Astrocyte (in vitro differentiated cells and primary cell): ENCODE data around the gene CCDC69. TPM values are rescaled to one million over a fixed set of nuclear protein-coding genes. Genes with fewer than 3 reads are reported as not detected.

Experiments
- DNase-seq: peaks from one replicate; pipeline ENCODE4 v3.0.0-alpha.2; 2010; ENCODE audit warnings: low read depth
- FAIRE-seq: peaks from 2 replicates; lab custom pipeline; 2011; peaks lifted over from hg19 to GRCh38; lab: Jason Lieb, UNC
- H2AFZ ChIP-seq: 2 replicates; pipeline ENCODE4 v1.6.0; 2012; ENCODE audit warnings: low read depth, low read length, inconsistent platforms
- H3K27ac ChIP-seq: 2 replicates; pipeline ENCODE4 v1.5.1; 2011; ENCODE audit warnings: low read depth, low read length, inconsistent platforms
- H3K27me3 ChIP-seq: 2 replicates; pipeline ENCODE4 v1.6.0; 2011; ENCODE audit warnings: low read length, inconsistent platforms; ENCODE audit not compliant: insufficient read depth
- H3K36me3 ChIP-seq: 2 replicates; pipeline ENCODE4 v1.5.1; 2011; ENCODE audit warnings: low read length, inconsistent platforms; ENCODE audit not compliant: insufficient read depth
- H3K4me1 ChIP-seq: 2 replicates; pipeline ENCODE4 v1.5.1; 2011; ENCODE audit warnings: low read length, inconsistent platforms; ENCODE audit not compliant: insufficient read depth
- H3K4me2 ChIP-seq: 2 replicates; pipeline ENCODE4 v1.6.0; 2012; ENCODE audit warnings: low read length, inconsistent platforms
- H3K4me3 ChIP-seq: 2 replicates; pipeline ENCODE4 v1.5.1; 2011; ENCODE audit warnings: low read depth, mild to moderate bottlenecking, low read length, inconsistent platforms; ENCODE audit not compliant: insufficient read depth
- H3K79me2 ChIP-seq: 2 replicates; pipeline ENCODE4 v1.6.0; 2012; ENCODE audit warnings: mild to moderate bottlenecking, low read length, inconsistent platforms; ENCODE audit not compliant: insufficient read depth
- H3K9ac ChIP-seq: 2 replicates; pipeline ENCODE4 v1.6.0; 2012; ENCODE audit warnings: mild to moderate bottlenecking, low read length, inconsistent platforms
- H3K9me3 ChIP-seq: 2 replicates; pipeline ENCODE4 v1.5.1; 2012; ENCODE audit warnings: low read depth, mild to moderate bottlenecking, low read length, inconsistent platforms; ENCODE audit not compliant: insufficient read depth
- H4K20me1 ChIP-seq: 2 replicates; pipeline ENCODE4 v1.6.0; 2012; ENCODE audit warnings: low read length, inconsistent platforms; ENCODE audit not compliant: insufficient read depth
- H3K27ac Mint-ChIP-seq: one replicate; pipeline ENCODE4 v1.8.0; 2021; ENCODE audit warnings: mild to moderate bottlenecking, mixed read lengths; ENCODE audit not compliant: unreplicated experiment
- H3K27me3 Mint-ChIP-seq: one replicate; pipeline ENCODE4 v1.8.0; 2021; ENCODE audit warnings: low read depth, mixed read lengths; ENCODE audit not compliant: unreplicated experiment
- H3K36me3 Mint-ChIP-seq: one replicate; pipeline ENCODE4 v1.8.0; 2021; ENCODE audit warnings: low read depth, mixed read lengths; ENCODE audit not compliant: unreplicated experiment
- H3K4me1 Mint-ChIP-seq: one replicate; pipeline ENCODE4 v1.8.0; 2021; ENCODE audit warnings: low read depth, mixed read lengths; ENCODE audit not compliant: unreplicated experiment
- H3K4me3 Mint-ChIP-seq: one replicate; pipeline ENCODE4 v1.8.0; 2021; ENCODE audit warnings: mild to moderate bottlenecking, moderate library complexity, mixed read lengths; ENCODE audit not compliant: unreplicated experiment
- H3K9me3 Mint-ChIP-seq: one replicate; pipeline ENCODE4 v1.8.0; 2021; ENCODE audit warnings: mild to moderate bottlenecking, mixed read lengths; ENCODE audit not compliant: unreplicated experiment
- CTCF ChIP-seq: IDR thresholded peaks from 2 replicates; pipeline ENCODE4 v1.5.1; 2011; ENCODE audit warnings: low read depth, mild to moderate bottlenecking, inconsistent platforms, low read length, moderate library complexity; ENCODE audit not compliant: insufficient read depth
- EZH2 ChIP-seq: IDR thresholded peaks from 2 replicates; pipeline ENCODE4 v1.6.1; 2012; ENCODE audit warnings: mild to moderate bottlenecking, low read length, inconsistent platforms; ENCODE audit not compliant: insufficient read depth
- total RNA-seq: library from RNA; stranded (reverse); gene quantifications from 2 replicates; pipeline ENCODE4 v1.2.1, GENCODE V29; 2021

Gene CCDC69
- total RNA-seq, 1 donor from 2014 or later: 4.1 TPM

GRCh38 chr5:151138114-151138513 is 85.8 kb downstream of the CCDC69 start:
- no peaks in the 10 kb centered on the region for H3K27me3 ChIP-seq
- no peak overlapping the region for H3K4me3 ChIP-seq
- H3K4me1 ChIP-seq: peaks cover 8% of the 10 kb centered on the region
- H3K79me2 ChIP-seq: peaks cover 42% of the 10 kb centered on the region
- peaks cover 50% of the 10 kb centered on the region for H3K36me3 Mint-ChIP-seq
- H3K4me1 Mint-ChIP-seq: peaks cover 26% of the 10 kb centered on the region
- no peak overlapping the region for H3K4me3 Mint-ChIP-seq
- peaks cover 96% of the 10 kb centered on the region for H4K20me1 ChIP-seq
- H3K27me3 Mint-ChIP-seq: no peaks in the 10 kb centered on the region
- peaks cover 1% of the 10 kb centered on the region for H3K9me3 Mint-ChIP-seq
- H3K4me2 ChIP-seq: no peak overlapping the region
- TF ChIP-seq EZH2: no peak
- no peak for TF ChIP-seq CTCF
- FAIRE-seq: no peak
- H3K9me3 ChIP-seq: no peaks in the 10 kb centered on the region
- no peak overlapping the region for H2AFZ ChIP-seq
- no peak overlapping the region for H3K9ac ChIP-seq
- H3K27ac ChIP-seq: no peak overlapping the region
- no peak for DNase-seq
- H3K36me3 ChIP-seq: peaks cover 75% of the 10 kb centered on the region
- no peak overlapping the region for H3K27ac Mint-ChIP-seq

GRCh38 chr5:151137067-151137825 is 86.6 kb downstream of the CCDC69 start:
- FAIRE-seq: no peak
- no peak overlapping the region for H2AFZ ChIP-seq
- peaks cover 96% of the 10 kb centered on the region for H4K20me1 ChIP-seq
- no peak overlapping the region for H3K4me3 ChIP-seq
- H3K79me2 ChIP-seq: peaks cover 34% of the 10 kb centered on the region
- H3K9me3 ChIP-seq: no peaks in the 10 kb centered on the region
- H3K4me2 ChIP-seq: no peak overlapping the region
- Mint-ChIP-seq H3K9me3 (peaks cover 1% of the 10 kb centered on the region), H3K36me3 (peaks cover 50% of the 10 kb centered on the region), H3K4me1 (peaks cover 22% of the 10 kb centered on the region), H3K27me3 (no peaks in the 10 kb centered on the region), H3K27ac (no peak overlapping the region), H3K4me3 (no peak overlapping the region)
- H3K27me3 ChIP-seq: no peaks in the 10 kb centered on the region
- H3K36me3 ChIP-seq: peaks cover 83% of the 10 kb centered on the region
- DNase-seq: no peak
- no peak overlapping the region for H3K9ac ChIP-seq
- H3K27ac ChIP-seq: no peak overlapping the region
- TF ChIP-seq EZH2 (no peak), CTCF (no peak)
- peaks cover 8% of the 10 kb centered on the region for H3K4me1 ChIP-seq

- Histone ChIP-seq H3K79me2 (peaks cover 5% of the 10 kb centered on the region), H3K27ac (no peak overlapping the region), H3K4me2 (no peak overlapping the region), H3K36me3 (peaks cover 95% of the 10 kb centered on the region), H2AFZ (no peak overlapping the region), H3K27me3 (no peaks in the 10 kb centered on the region), H3K9ac (no peak overlapping the region), H4K20me1 (peaks cover 91% of the 10 kb centered on the region), H3K4me1 (no peaks in the 10 kb centered on the region), H3K4me3 (no peak overlapping the region), H3K9me3 (no peaks in the 10 kb centered on the region)
- no peak for FAIRE-seq
- DNase-seq: no peak
- H3K4me3 Mint-ChIP-seq: no peak overlapping the region
- peaks cover 1% of the 10 kb centered on the region for H3K9me3 Mint-ChIP-seq
- TF ChIP-seq EZH2 (no peak), CTCF (no peak)
- peaks cover 6% of the 10 kb centered on the region for H3K4me1 Mint-ChIP-seq
- peaks cover 55% of the 10 kb centered on the region for H3K36me3 Mint-ChIP-seq
- no peak overlapping the region for H3K27ac Mint-ChIP-seq
- no peaks in the 10 kb centered on the region for H3K27me3 Mint-ChIP-seq
These were observed 89.7 kb downstream of the CCDC69 start for GRCh38 chr5:151134228-151134627.
